Panc1 (cell line): ENCODE data around the gene ACIN1.

Experiments used
- POLR2AphosphoS5 ChIP-seq: IDR thresholded peaks from 2 replicates; pipeline ENCODE4 v1.6.1; 2012; ENCODE audit warnings: mild to moderate bottlenecking, low read depth, low read length, moderate library complexity
- TF ChIP-seq, protein P1 (sequence below): fragments of 450-650 bp; IDR thresholded peaks from 2 replicates; pipeline ENCODE4 v1.5.1; 2017; ENCODE audit warnings: mild to moderate bottlenecking
- TF ChIP-seq, protein P2 (sequence below), 2 experiments: IDR thresholded peaks; 2 replicates each; pipeline ENCODE4 v1.6.1; 2011 to 2012; ENCODE audit warnings: low read depth in 2 of 2, control low read depth in 1 of 2, low read length in 1 of 2, mild to moderate bottlenecking in 1 of 2, moderate library complexity in 1 of 2; ENCODE audit not compliant: insufficient read depth in 1 of 2

DNA sequence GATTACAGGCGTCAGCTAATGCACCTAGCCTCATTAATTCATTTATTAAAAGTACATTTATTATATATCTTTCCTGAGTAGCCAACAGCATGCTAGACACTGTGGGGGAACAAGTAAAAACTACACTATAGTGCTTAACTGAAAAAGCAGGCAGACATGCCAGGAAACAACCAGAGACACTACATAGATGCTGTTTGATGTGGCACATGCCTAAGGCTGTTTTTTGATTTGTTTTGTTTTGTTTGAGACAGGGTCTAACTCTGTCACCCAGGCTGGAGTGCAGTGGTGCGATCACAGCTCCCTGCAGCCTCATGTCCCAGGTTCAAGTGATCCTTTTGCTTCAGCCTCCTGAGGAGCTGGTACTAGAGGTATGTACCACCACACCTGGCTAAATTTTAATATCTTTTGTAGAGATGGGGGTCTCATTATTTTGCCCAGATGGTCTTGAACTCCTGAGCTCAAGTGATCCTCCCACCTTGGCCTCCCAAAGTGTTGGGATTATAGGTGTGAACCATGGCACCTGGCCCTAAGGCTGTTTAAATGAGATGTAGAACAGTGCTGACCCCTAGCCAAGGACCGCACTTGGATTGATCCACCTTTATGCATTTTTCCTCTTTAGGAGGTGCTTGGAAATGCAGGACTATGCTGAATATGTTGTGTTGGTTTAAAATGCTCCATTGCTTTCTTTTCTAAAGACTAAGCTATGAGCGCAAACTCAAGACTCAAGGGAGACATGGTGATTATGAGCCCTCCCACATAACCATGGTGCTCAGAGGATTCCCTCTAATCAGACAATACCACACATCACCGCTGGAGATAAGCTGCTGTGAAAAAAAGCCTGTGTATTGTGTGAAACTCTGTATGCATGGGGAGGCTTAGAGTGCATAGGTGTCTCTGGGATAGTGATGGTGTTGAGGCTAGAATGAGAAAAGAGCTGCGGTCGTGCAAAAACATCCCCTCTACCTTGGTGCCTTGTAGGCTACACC lies 74.5 kb downstream of the ACIN1 start:
- TF ChIP-seq, protein P1, sequence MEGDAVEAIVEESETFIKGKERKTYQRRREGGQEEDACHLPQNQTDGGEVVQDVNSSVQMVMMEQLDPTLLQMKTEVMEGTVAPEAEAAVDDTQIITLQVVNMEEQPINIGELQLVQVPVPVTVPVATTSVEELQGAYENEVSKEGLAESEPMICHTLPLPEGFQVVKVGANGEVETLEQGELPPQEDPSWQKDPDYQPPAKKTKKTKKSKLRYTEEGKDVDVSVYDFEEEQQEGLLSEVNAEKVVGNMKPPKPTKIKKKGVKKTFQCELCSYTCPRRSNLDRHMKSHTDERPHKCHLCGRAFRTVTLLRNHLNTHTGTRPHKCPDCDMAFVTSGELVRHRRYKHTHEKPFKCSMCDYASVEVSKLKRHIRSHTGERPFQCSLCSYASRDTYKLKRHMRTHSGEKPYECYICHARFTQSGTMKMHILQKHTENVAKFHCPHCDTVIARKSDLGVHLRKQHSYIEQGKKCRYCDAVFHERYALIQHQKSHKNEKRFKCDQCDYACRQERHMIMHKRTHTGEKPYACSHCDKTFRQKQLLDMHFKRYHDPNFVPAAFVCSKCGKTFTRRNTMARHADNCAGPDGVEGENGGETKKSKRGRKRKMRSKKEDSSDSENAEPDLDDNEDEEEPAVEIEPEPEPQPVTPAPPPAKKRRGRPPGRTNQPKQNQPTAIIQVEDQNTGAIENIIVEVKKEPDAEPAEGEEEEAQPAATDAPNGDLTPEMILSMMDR, result no peak
- TF ChIP-seq POLR2AphosphoS5, result no peak
- TF ChIP-seq, protein P2, sequence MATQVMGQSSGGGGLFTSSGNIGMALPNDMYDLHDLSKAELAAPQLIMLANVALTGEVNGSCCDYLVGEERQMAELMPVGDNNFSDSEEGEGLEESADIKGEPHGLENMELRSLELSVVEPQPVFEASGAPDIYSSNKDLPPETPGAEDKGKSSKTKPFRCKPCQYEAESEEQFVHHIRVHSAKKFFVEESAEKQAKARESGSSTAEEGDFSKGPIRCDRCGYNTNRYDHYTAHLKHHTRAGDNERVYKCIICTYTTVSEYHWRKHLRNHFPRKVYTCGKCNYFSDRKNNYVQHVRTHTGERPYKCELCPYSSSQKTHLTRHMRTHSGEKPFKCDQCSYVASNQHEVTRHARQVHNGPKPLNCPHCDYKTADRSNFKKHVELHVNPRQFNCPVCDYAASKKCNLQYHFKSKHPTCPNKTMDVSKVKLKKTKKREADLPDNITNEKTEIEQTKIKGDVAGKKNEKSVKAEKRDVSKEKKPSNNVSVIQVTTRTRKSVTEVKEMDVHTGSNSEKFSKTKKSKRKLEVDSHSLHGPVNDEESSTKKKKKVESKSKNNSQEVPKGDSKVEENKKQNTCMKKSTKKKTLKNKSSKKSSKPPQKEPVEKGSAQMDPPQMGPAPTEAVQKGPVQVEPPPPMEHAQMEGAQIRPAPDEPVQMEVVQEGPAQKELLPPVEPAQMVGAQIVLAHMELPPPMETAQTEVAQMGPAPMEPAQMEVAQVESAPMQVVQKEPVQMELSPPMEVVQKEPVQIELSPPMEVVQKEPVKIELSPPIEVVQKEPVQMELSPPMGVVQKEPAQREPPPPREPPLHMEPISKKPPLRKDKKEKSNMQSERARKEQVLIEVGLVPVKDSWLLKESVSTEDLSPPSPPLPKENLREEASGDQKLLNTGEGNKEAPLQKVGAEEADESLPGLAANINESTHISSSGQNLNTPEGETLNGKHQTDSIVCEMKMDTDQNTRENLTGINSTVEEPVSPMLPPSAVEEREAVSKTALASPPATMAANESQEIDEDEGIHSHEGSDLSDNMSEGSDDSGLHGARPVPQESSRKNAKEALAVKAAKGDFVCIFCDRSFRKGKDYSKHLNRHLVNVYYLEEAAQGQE (IDR thresholded peaks at IDR 0.05; ENCODE audit: insufficient read depth in 1 of 2, low read depth in 2 of 2, low read length in 1 of 2), result no peak
